GM21515 (cell line): ENCODE measurements around the gene CIT.
"Not testable (repeated sequence)": the region's sequence is repeated elsewhere in the genome, so short reads cannot be mapped to it uniquely, and the experiment has no call there.

Source experiments
- ATAC-seq: cut with Tn5 transposase; IDR thresholded peaks from one replicate; pipeline ENCODE4 v1.9.1; 2021; ENCODE audit not compliant: unreplicated experiment

The CIT gene

DNA sequence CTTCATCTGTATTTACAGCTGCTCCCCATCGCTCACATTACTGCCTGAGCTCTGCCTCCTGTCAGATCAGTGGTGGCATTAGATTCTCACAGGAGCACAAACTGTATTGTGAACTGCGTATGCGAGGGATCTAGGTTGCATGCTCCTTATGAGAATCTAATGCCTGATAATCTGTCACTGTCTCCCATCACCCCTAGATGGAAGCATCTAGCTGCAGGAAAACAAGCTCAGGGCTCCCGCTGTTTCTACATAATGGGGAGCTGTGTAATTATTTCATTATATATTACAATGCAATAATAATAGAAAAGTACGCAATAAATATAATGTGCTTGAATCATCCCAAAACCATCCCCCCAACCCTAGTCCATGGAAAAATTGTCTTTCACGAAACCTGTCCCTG is 219.0 kb downstream of the CIT start:
- not testable (repeated sequence) for ATAC-seq

- not testable (repeated sequence) for ATAC-seq
Observed at GRCh38 chr12:119657001-119657400, 220.1 kb downstream of the CIT start.

GRCh38 chr12:119652665-119653064 is 224.5 kb downstream of the CIT start:
- ATAC-seq = no peak

- ATAC-seq = no peak
Observed at GRCh38 chr12:119649202-119649808, 227.8 kb downstream of the CIT start.

DNA sequence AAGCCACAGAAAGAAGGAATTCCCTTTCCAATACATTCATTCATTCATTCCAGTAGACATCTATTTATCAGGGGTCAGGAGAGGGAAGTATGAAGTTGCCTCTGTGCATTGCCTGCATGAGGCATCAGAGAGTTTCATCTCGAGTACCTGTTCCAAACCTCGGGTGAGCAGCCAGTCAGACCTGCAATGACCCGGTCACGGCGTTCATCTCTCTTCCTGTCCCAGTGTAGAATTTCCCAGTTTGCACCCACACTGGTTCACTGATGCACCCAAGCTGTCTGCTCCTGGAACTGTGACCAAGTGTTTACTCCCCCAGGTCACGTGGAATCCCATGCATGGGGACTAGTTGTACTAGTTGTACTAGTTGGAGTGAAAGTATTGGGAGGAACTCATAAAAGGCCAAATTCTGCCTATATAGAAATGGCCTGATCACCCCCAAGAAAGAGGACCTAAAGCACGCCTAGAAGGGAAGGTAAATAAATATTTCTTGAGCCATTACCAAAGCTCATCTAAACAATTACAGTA is 231.5 kb downstream of the CIT start:
- ATAC-seq = no peak

GRCh38 chr12:119644930-119645329 is 232.2 kb downstream of the CIT start:
- no peak for ATAC-seq

- no peak for ATAC-seq
Observed at GRCh38 chr12:119642986-119643385, 234.1 kb downstream of the CIT start.
